NB4 (cell line): Measurements from ENCODE around the gene NALF2.

Source experiments
- POLR2A ChIP-seq: IDR thresholded peaks from 2 replicates; pipeline ENCODE4 v1.6.1; 2011; ENCODE audit warnings: mild to moderate bottlenecking; ENCODE audit not compliant: insufficient read length; ENCODE audit errors: extremely low read depth
- TF ChIP-seq, protein P1 (sequence below): IDR thresholded peaks from one replicate; pipeline ENCODE4 v1.5.1; 2012; ENCODE audit warnings: low read depth, low read length
- TF ChIP-seq, protein P2 (sequence below): IDR thresholded peaks from 2 replicates; pipeline ENCODE4 v1.6.1; 2011; ENCODE audit warnings: low read depth, low read length

DNA sequence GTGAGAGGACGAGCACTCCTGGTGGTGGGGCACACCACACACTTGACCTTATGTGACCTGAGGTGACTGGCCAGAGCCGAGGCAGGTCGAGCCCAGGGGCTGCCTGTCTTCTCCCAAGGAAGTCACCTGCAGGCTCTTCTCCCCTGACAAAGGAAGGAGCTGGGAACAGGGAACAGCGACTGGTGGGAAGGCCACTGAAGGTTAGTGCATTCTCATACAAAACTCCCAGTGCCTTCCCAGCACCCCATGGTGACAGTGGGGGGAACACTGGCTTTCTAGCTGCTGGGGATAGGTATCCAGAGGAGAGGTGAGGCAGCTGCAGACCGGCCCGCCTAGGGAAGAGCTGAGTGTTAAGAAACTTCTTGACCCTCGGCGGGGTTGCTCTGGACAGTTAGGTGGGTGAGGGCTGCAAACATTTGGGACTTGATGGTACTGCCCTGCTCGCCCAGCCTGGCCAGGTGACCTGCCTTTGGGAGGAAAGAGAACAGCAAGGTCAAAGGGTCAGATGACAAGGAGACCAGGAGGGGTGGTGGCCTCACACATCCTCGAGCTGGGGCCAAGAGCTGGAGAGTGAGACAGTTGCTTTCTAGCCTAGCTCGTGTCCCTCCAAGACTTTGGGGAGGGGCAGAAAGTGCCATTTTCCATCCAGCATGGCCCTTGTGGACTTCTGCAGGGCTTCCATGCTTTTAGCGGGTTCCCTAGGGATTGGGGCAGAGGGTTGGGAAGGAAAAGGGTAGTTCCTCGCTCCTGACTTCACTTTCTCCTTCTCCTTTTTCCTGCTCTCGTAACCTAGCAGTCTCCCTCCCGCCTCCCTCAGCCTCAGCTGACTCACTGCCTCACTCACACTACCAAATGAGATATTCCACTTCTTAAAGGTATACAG lies 2.7 kb downstream of the NALF2 start:
- TF ChIP-seq, protein P1, sequence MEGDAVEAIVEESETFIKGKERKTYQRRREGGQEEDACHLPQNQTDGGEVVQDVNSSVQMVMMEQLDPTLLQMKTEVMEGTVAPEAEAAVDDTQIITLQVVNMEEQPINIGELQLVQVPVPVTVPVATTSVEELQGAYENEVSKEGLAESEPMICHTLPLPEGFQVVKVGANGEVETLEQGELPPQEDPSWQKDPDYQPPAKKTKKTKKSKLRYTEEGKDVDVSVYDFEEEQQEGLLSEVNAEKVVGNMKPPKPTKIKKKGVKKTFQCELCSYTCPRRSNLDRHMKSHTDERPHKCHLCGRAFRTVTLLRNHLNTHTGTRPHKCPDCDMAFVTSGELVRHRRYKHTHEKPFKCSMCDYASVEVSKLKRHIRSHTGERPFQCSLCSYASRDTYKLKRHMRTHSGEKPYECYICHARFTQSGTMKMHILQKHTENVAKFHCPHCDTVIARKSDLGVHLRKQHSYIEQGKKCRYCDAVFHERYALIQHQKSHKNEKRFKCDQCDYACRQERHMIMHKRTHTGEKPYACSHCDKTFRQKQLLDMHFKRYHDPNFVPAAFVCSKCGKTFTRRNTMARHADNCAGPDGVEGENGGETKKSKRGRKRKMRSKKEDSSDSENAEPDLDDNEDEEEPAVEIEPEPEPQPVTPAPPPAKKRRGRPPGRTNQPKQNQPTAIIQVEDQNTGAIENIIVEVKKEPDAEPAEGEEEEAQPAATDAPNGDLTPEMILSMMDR = no peak
- TF ChIP-seq, protein P2, sequence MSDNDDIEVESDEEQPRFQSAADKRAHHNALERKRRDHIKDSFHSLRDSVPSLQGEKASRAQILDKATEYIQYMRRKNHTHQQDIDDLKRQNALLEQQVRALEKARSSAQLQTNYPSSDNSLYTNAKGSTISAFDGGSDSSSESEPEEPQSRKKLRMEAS = no peak
- TF ChIP-seq POLR2A = no peak
